PC-3 (cell line): Measurements from ENCODE around the gene ITGA7. TPM values are rescaled to one million over a fixed set of nuclear protein-coding genes. Genes with fewer than 3 reads are reported as not detected.

Experiments
- total RNA-seq: library from RNA; depleted of rRNA; stranded (reverse); fragments of >200 nt; gene quantifications from 2 replicates; pipeline ENCODE4 v1.2.3, GENCODE V29; 2014; rRNA removed

Gene ITGA7
- total RNA-seq, 1 experiment from 2014 or later: 4.4 TPM

Other genes starting within 250 kb of the ITGA7 start
- gene OR6C70, start 237.8 kb downstream of the ITGA7 start, total RNA-seq: not detected in 2 replicates
- not detected in 2 replicates for gene OR6C68, start 215.5 kb downstream of the ITGA7 start, total RNA-seq
- gene OR6C4, start 158.3 kb downstream of the ITGA7 start, total RNA-seq: not detected in 2 replicates
- not detected in 2 replicates for gene OR2AP1, start 135.4 kb downstream of the ITGA7 start, total RNA-seq
- gene OR10P1, start 71.0 kb downstream of the ITGA7 start, total RNA-seq: not detected in 2 replicates
- 63.5 and 90.8 TPM in 2 replicates for gene BLOC1S1, start 8.1 kb upstream of the ITGA7 start, total RNA-seq
- gene RDH5, start 12.5 kb upstream of the ITGA7 start, total RNA-seq: 4.6 and 5.1 TPM in 2 replicates
- 784 and 869 TPM in 2 replicates for gene CD63, start 21.1 kb upstream of the ITGA7 start, total RNA-seq
- 7.1 and 17.4 TPM in 2 replicates for gene GDF11, start 35.2 kb upstream of the ITGA7 start, total RNA-seq
- 103 and 108 TPM in 2 replicates for gene SARNP, start 109.8 kb upstream of the ITGA7 start, total RNA-seq
- 19.2 and 30.6 TPM in 2 replicates for gene ORMDL2, start 110.1 kb upstream of the ITGA7 start, total RNA-seq
- 45.1 and 47.4 TPM in 2 replicates for gene DNAJC14, start 121.7 kb upstream of the ITGA7 start, total RNA-seq
- gene MMP19, start 135.0 kb upstream of the ITGA7 start, total RNA-seq: 0.04 and 0.17 TPM in 2 replicates
- 39.0 and 42.9 TPM in 2 replicates for gene PYM1, start 220.0 kb upstream of the ITGA7 start, total RNA-seq
- 27.2 and 41.5 TPM in 2 replicates for gene DGKA, start 223.3 kb upstream of the ITGA7 start, total RNA-seq